K562 (cell line): Measurements from ENCODE around the gene MYLK4. TPM values are rescaled to one million over a fixed set of nuclear protein-coding genes. Genes with fewer than 3 reads are reported as not detected.

Experiments used
- BHLHE40 ChIP-seq: IDR thresholded peaks from 2 replicates; pipeline ENCODE4 v1.6.1; 2011; ENCODE audit warnings: low read length, improper control_type of control experiment
- CCNT2 ChIP-seq: IDR thresholded peaks from 2 replicates; pipeline ENCODE4 v1.6.1; 2011; ENCODE audit warnings: borderline replicate concordance, low read depth, mild to moderate bottlenecking, moderate library complexity, mixed read lengths, low read length; ENCODE audit not compliant: insufficient read length; ENCODE audit errors: extremely low read depth
- ELK3 ChIP-seq: fragments of 450-650 bp; formaldehyde crosslinking; IDR thresholded peaks from 2 replicates; pipeline ENCODE4 v1.4.0; 2020; ENCODE audit warnings: mild to moderate bottlenecking
- FUS ChIP-seq: fragments of 200-400 bp; formaldehyde crosslinking; optimal IDR thresholded peaks from 2 replicates; pipeline ENCODE3; 2017; ENCODE audit warnings: low read depth, low read length
- GATA2 ChIP-seq: sonication (generic); formaldehyde crosslinking; IDR thresholded peaks from 2 replicates; pipeline ENCODE4 v1.4.0; 2020; ENCODE audit warnings: mild to moderate bottlenecking, missing genetic modification reagents
- HLTF ChIP-seq: fragments of 450-650 bp; IDR thresholded peaks from 2 replicates; pipeline ENCODE4 v1.6.1; 2016
- HNRNPLL ChIP-seq: fragments of 200-400 bp; formaldehyde crosslinking; IDR thresholded peaks from 2 replicates; pipeline ENCODE4 v1.6.1; 2017; ENCODE audit warnings: low read length, low read depth, mild to moderate bottlenecking; ENCODE audit not compliant: poor library complexity, severe bottlenecking
- JUN ChIP-seq, 2 experiments: sonication (generic) in 1 of 2; formaldehyde crosslinking in 1 of 2; IDR thresholded peaks; 2 replicates each; pipeline versions ENCODE4 v1.6.1 to v1.8.0; 2012 to 2022; ENCODE audit warnings: borderline replicate concordance in 2 of 2, mild to moderate bottlenecking in 2 of 2, improper control_type of control experiment in 1 of 2, low read depth in 1 of 2, low read length in 1 of 2, missing genetic modification reagents in 1 of 2
- PHB ChIP-seq: fragments of 250-450 bp; sonication (Bioruptor Pico); IDR thresholded peaks from 2 replicates; pipeline ENCODE4 v1.5.0; 2021
- POLR2B ChIP-seq: fragments of 450-650 bp; IDR thresholded peaks from 2 replicates; pipeline ENCODE4 v1.6.1; 2018; ENCODE audit warnings: low read depth; ENCODE audit not compliant: partially characterized antibody
- PTTG1 ChIP-seq: fragments of 450-650 bp; IDR thresholded peaks from 2 replicates; pipeline ENCODE4 v1.6.1; 2016; ENCODE audit warnings: low read depth, mild to moderate bottlenecking, missing genetic modification characterization, missing compliant biosample characterization
- SMARCE1 ChIP-seq: fragments of 450-650 bp; IDR thresholded peaks from 2 replicates; pipeline ENCODE4 v1.7.1; 2016; ENCODE audit warnings: mild to moderate bottlenecking
- TGIF2 ChIP-seq: sonication (generic); formaldehyde crosslinking; IDR thresholded peaks from 2 replicates; pipeline ENCODE4 v1.8.1; 2022; ENCODE audit warnings: mild to moderate bottlenecking, missing genetic modification reagents, moderate library complexity
- ZBTB11 ChIP-seq, 3 experiments: fragments of 200-800 bp in 1 of 3; fragments of 250-450 bp in 1 of 3; fragments of 450-650 bp in 1 of 3; sonication (Bioruptor Pico) in 1 of 3; sonication (Bioruptor generic) in 1 of 3; formaldehyde crosslinking in 1 of 3; IDR thresholded peaks; 2 replicates each; pipeline versions ENCODE4 v1.6.1 to v1.8.0; 2016 to 2022; ENCODE audit warnings: mild to moderate bottlenecking in 2 of 3, missing genetic modification characterization in 2 of 3, missing compliant biosample characterization in 1 of 3, moderate library complexity in 1 of 3
- ZNF184 ChIP-seq: sonication (generic); formaldehyde crosslinking; IDR thresholded peaks from 2 replicates; pipeline ENCODE4 v1.5.0; 2020; ENCODE audit warnings: missing genetic modification reagents
- ZNF384 ChIP-seq: IDR thresholded peaks from 2 replicates; pipeline ENCODE4 v1.6.1; 2012; ENCODE audit warnings: low read depth, low read length, improper control_type of control experiment
- ZNF780A ChIP-seq: fragments of 250-450 bp; sonication (Bioruptor Pico); IDR thresholded peaks from 2 replicates; pipeline ENCODE4 v1.5.0; 2021; ENCODE audit warnings: mild to moderate bottlenecking
- polyA plus RNA-seq, 8 experiments: library from polyadenylated mRNA; depleted of rRNA in 4 of 8; stranded (reverse) in 5 of 8; unstranded in 3 of 8; fragments of >200 nt; fragmentation: Nextera tagmentation in 2 of 8; fragmentation: Illumina TruSeq in 1 of 8; extraction: Ambion mirVana in 2 of 8; extraction: Trizol in 1 of 8; gene quantifications; 2 replicates each; pipeline versions ENCODE4 v1.2.1 to v1.2.3, GENCODE V29; 2011 to 2014; ENCODE audit warnings: inconsistent platforms in 1 of 8, missing spikeins in 1 of 8
- total RNA-seq, 7 experiments: library from RNA; depleted of rRNA in 6 of 7; stranded (reverse); fragments of >200 nt in 6 of 7; fragmentation: Illumina TruSeq in 2 of 7; extraction: Trizol in 2 of 7; gene quantifications; 2 replicates each; pipeline versions ENCODE4 v1.2.1 to v1.2.3, GENCODE V29; 2011 to 2021; ENCODE audit warnings: low replicate concordance in 1 of 7

MYLK4 gene
- total and polyA plus RNA-seq, 9 of the 15 experiments (the other 6 are each of a cell fraction or from before 2014, with no cell fraction given): 0.01 to 0.15 (median 0.06) TPM

GRCh38 chr6:2733324-2733723 is 17.4 kb downstream of the MYLK4 start (continued):
- TF ChIP-seq JUN (IDR thresholded peaks at IDR 0.05; ENCODE audit: borderline replicate concordance, low read depth, low read length): peak; percentile 91
- TF ChIP-seq JUN (CRISPR knock-in tag; IDR thresholded peaks at IDR 0.05; ENCODE audit: borderline replicate concordance): no peak
- no peak for TF ChIP-seq FUS
- TF ChIP-seq ZNF384: no peak
- no peak for TF ChIP-seq POLR2B
- TF ChIP-seq ZNF780A (CRISPR knock-in tag): no peak
- peak; percentile 81 for TF ChIP-seq BHLHE40
- TF ChIP-seq ZBTB11 (CRISPR knock-in tag; IDR thresholded peaks at IDR 0.05): peak in 1 of 3 experiments; percentile 50; a peak in 2 of 6 replicates
- TF ChIP-seq HLTF: no peak
- no peak for TF ChIP-seq GATA2 (CRISPR knock-in tag)
- no peak for TF ChIP-seq HNRNPLL
- no peak for TF ChIP-seq PTTG1 (tag)
- no peak for TF ChIP-seq CCNT2
- no peak for TF ChIP-seq ELK3 (CRISPR knock-in tag)
- no peak for TF ChIP-seq PHB (CRISPR knock-in tag)
- no peak for TF ChIP-seq TGIF2 (CRISPR knock-in tag)
- peak; percentile 82; the same call in 1 of the 2 replicates for TF ChIP-seq SMARCE1
- no peak for TF ChIP-seq ZNF184 (CRISPR knock-in tag)
